Osteoblast (primary cell): ENCODE measurements around the gene ASF1B. TPM values are rescaled to one million over a fixed set of nuclear protein-coding genes. Genes with fewer than 3 reads are reported as not detected.
A peak's percentile ranks its signal among the peaks of the same experiment; 100 is the strongest.
"Not testable (repeated sequence)": the region's sequence is repeated elsewhere in the genome, so short reads cannot be mapped to it uniquely, and the experiment has no call there.

ENCODE experiments used
- DNase-seq: peaks from one replicate; pipeline ENCODE4 v3.0.0; 2011; ENCODE audit warnings: low spot score, mixed read lengths; ENCODE audit not compliant: insufficient read length; ENCODE audit errors: missing footprints
- H2AFZ ChIP-seq: 2 replicates; pipeline ENCODE4 v1.6.0; 2011; ENCODE audit warnings: mild to moderate bottlenecking, low read length
- H3K27ac ChIP-seq: 2 replicates; pipeline ENCODE4 v1.5.1; 2011; ENCODE audit warnings: mild to moderate bottlenecking, low read depth, low read length, moderate library complexity
- H3K27me3 ChIP-seq: 2 replicates; pipeline ENCODE4 v1.6.0; 2012; ENCODE audit warnings: mild to moderate bottlenecking, control low read depth, inconsistent platforms, low read length, moderate library complexity; ENCODE audit not compliant: insufficient read depth
- H3K36me3 ChIP-seq: 2 replicates; pipeline ENCODE4 v1.5.1; 2011; ENCODE audit warnings: mild to moderate bottlenecking, low read length, control low read depth, moderate library complexity; ENCODE audit not compliant: insufficient read depth
- H3K4me1 ChIP-seq: 2 replicates; pipeline ENCODE4 v1.5.1; 2011; ENCODE audit warnings: mild to moderate bottlenecking, low read length, control low read depth, moderate library complexity; ENCODE audit not compliant: insufficient read depth
- H3K4me2 ChIP-seq: 2 replicates; pipeline ENCODE4 v1.6.0; 2011; ENCODE audit warnings: mild to moderate bottlenecking, low read length; ENCODE audit not compliant: insufficient read depth
- H3K4me3 ChIP-seq: fragments of 200-600 bp; sonication (generic); 3 replicates; pipeline ENCODE4 v1.5.1; 2012; ENCODE audit warnings: mild to moderate bottlenecking, low read length, inconsistent platforms; ENCODE audit not compliant: insufficient read depth
- H3K79me2 ChIP-seq: 2 replicates; pipeline ENCODE4 v1.6.0; 2012; ENCODE audit warnings: mild to moderate bottlenecking, low read length, control low read depth, inconsistent platforms; ENCODE audit not compliant: insufficient read depth
- H3K9me3 ChIP-seq: 2 replicates; pipeline ENCODE4 v1.5.1; 2011; ENCODE audit warnings: low read depth, low read length, control low read depth
- H4K20me1 ChIP-seq: 2 replicates; pipeline ENCODE4 v1.6.0; 2012; ENCODE audit warnings: mild to moderate bottlenecking, low read length, control low read depth; ENCODE audit not compliant: insufficient read depth
- total RNA-seq: library from RNA; depleted of rRNA; stranded (reverse); fragments of >200 nt; gene quantifications from 2 replicates; pipeline ENCODE4 v1.2.3, GENCODE V29; 2012
- TF ChIP-seq, protein P1 (sequence below): IDR thresholded peaks from 2 replicates; pipeline ENCODE4 v1.5.1; 2011; ENCODE audit warnings: mild to moderate bottlenecking, low read depth, low read length, moderate library complexity; ENCODE audit errors: extremely low read depth

ASF1B gene
- total RNA-seq, 1 donor, result 1.1 TPM

DNA sequence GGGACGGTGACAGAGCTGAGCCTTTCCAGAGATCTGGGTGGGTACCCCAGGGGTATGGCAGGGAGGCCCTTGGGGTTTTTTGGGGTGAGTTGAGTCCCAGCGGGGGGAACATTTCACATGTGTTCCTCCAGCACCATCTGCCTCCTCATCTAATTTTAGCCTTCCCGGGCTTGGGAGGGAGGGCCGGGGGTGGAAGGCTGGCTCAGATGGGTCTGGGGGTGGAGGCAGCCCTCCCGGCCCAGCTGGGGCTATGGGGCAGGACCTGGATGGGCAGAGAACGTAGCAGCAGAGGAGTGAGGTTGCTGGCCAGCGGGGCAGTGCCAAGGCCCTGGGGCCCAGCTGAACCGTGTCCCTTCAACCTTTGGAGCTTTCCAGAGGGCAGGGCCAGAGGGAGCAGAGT lies 46.1 kb upstream of the ASF1B start:
- no peaks in the 10 kb centered on the region for H4K20me1 ChIP-seq

DNA sequence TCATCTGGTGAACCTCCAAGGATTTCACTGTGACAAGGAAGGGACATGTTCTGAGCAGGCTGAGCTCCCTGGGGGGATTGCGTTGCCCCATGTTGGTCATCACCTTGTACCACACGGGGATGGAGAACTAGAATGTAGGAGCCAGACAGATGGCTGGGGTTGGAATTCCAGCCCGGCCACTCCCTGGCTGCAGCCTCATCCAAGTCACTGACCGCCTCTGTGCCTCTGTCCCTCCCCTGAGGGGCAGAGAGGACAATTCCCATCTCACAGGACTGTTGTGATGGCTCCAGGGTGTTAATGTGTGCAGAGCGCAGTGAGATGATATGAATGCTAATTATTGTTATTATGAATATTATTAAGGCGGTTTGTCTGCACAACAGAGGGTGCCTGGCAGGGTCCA lies 45.5 kb upstream of the ASF1B start:
- peak; percentile 43 for DNase-seq
- H3K27me3 ChIP-seq, result no peaks in the 10 kb centered on the region

More for the DNA sequence above, 46.1 kb upstream of the ASF1B start:
- Histone ChIP-seq H3K27me3 (no peaks in the 10 kb centered on the region), H2AFZ (no peak overlapping the region), H3K4me1 (no peaks in the 10 kb centered on the region), H3K27ac (no peak overlapping the region), H3K79me2 (no peaks in the 10 kb centered on the region), H3K9me3 (no peaks in the 10 kb centered on the region), H3K36me3 (no peaks in the 10 kb centered on the region), H3K4me3 (no peak overlapping the region), H3K4me2 (no peak overlapping the region)
- DNase-seq, result peak; percentile 80
- TF ChIP-seq, protein P1, sequence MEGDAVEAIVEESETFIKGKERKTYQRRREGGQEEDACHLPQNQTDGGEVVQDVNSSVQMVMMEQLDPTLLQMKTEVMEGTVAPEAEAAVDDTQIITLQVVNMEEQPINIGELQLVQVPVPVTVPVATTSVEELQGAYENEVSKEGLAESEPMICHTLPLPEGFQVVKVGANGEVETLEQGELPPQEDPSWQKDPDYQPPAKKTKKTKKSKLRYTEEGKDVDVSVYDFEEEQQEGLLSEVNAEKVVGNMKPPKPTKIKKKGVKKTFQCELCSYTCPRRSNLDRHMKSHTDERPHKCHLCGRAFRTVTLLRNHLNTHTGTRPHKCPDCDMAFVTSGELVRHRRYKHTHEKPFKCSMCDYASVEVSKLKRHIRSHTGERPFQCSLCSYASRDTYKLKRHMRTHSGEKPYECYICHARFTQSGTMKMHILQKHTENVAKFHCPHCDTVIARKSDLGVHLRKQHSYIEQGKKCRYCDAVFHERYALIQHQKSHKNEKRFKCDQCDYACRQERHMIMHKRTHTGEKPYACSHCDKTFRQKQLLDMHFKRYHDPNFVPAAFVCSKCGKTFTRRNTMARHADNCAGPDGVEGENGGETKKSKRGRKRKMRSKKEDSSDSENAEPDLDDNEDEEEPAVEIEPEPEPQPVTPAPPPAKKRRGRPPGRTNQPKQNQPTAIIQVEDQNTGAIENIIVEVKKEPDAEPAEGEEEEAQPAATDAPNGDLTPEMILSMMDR, result no peak

DNA sequence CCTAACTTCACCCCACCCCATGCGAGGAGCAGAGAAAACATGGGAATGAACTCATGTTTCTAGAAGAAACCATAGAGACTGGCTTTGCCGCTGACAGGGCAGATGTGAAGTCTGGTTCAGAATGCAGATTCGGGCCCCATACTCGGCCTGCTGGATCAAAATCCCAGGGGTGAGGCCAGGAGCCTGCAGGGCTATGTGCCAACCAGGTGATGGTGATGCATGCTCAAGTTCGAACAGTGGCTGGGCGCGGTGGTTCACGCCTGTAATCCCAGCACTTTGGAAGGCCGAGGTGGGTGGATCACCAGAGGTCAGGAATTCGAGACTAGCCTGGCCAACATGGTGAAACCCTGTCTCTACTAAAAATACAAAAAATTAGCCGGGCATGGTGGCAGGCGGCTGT lies 44.8 kb upstream of the ASF1B start:
- H3K79me2 ChIP-seq, H2AFZ ChIP-seq, H4K20me1 ChIP-seq, H3K9me3 ChIP-seq, H3K27me3 ChIP-seq, H3K4me1 ChIP-seq, H3K27ac ChIP-seq, H3K4me2 ChIP-seq, H3K4me3 ChIP-seq, H3K36me3 ChIP-seq: not testable (repeated sequence)
- DNase-seq, result peak; percentile 45

More for the DNA sequence above, 45.5 kb upstream of the ASF1B start:
- H4K20me1 ChIP-seq, result no peaks in the 10 kb centered on the region
- no peak overlapping the region for H3K27ac ChIP-seq
- no peak overlapping the region for H3K4me3 ChIP-seq
- TF ChIP-seq, protein P1, result no peak
- no peaks in the 10 kb centered on the region for H3K79me2 ChIP-seq
- H3K9me3 ChIP-seq, result no peaks in the 10 kb centered on the region
- H2AFZ ChIP-seq, result no peak overlapping the region
- H3K4me1 ChIP-seq, result no peaks in the 10 kb centered on the region
- no peak overlapping the region for H3K4me2 ChIP-seq
- no peaks in the 10 kb centered on the region for H3K36me3 ChIP-seq

DNA sequence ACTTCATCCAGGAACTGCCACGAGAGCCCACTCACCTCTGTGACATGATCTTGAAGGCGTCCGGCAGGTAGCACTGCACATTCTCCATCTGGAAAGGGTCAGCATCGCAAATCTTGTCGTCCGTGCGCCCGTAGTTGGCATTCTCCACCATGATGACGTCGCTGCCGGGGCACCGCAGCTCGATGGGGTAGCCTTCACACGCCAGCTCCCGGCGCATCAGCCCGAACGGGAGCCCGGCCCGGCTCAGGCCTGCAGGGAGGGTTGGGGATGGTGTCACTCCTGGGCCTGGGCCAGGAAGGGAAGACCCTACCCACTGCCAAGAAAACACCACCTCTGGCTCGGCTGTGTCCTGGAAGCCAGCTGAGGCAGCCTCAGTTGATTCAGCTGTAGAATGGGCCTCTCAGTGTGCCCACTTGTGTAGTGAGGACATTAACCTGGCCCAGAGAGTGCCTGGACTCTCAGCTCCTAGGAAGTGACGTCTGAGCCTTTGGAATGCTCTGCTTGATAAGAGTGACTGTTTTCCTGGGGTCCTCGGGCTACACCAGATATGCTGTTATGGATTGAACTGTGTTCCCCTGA lies 41.2 kb upstream of the ASF1B start:
- Histone ChIP-seq H3K79me2 (no peaks in the 10 kb centered on the region), H3K9me3 (no peaks in the 10 kb centered on the region), H2AFZ (no peak overlapping the region), H3K4me1 (no peaks in the 10 kb centered on the region), H3K27ac (no peak overlapping the region), H4K20me1 (no peaks in the 10 kb centered on the region), H3K27me3 (no peaks in the 10 kb centered on the region), H3K4me2 (no peak overlapping the region), H3K4me3 (no peak overlapping the region), H3K36me3 (no peaks in the 10 kb centered on the region)
- peak; percentile 65 for DNase-seq
- TF ChIP-seq, protein P1, result no peak
